Stimulated activated CD4-positive, alpha-beta T cell treated with anti-CD3 and anti-CD28 coated beads, Interleukin-1b, Interleukin-23, amount 100 ng/mL, for 48 hours (primary cell): ENCODE results near the gene AFF3.
"Not testable (repeated sequence)": the region's sequence is repeated elsewhere in the genome, so short reads cannot be mapped to it uniquely, and the experiment has no call there.

Source experiments
- DNase-seq: peaks from one replicate; pipeline ENCODE4 v3.0.0-alpha.2; 2020

The AFF3 gene

GRCh38 chr2:100104718-100105677 lies 37.4 kb downstream of the AFF3 start:
- no peak for DNase-seq

- DNase-seq = not testable (repeated sequence)
Measured at GRCh38 chr2:100104265-100104664, 38.1 kb downstream of the AFF3 start.

- DNase-seq = not testable (repeated sequence)
Measured at GRCh38 chr2:100103527-100104252, 38.7 kb downstream of the AFF3 start.

GRCh38 chr2:100102466-100103180 lies 39.8 kb downstream of the AFF3 start:
- DNase-seq = not testable (repeated sequence)

- not testable (repeated sequence) for DNase-seq
Measured at GRCh38 chr2:100098855-100099254, 43.5 kb downstream of the AFF3 start.

- not testable (repeated sequence) for DNase-seq
Measured at GRCh38 chr2:100097611-100098294, 44.6 kb downstream of the AFF3 start.

- DNase-seq = not testable (repeated sequence)
Measured at GRCh38 chr2:100095845-100096244, 46.5 kb downstream of the AFF3 start.

GRCh38 chr2:100091807-100092206 lies 50.6 kb downstream of the AFF3 start:
- not testable (repeated sequence) for DNase-seq

GRCh38 chr2:100085744-100086143 lies 56.6 kb downstream of the AFF3 start:
- DNase-seq = not testable (repeated sequence)

- DNase-seq = not testable (repeated sequence)
Measured at GRCh38 chr2:100083421-100084216, 58.8 kb downstream of the AFF3 start.

- DNase-seq = not testable (repeated sequence)
Measured at GRCh38 chr2:100082302-100082978, 60.0 kb downstream of the AFF3 start.

GRCh38 chr2:100077935-100078334 lies 64.5 kb downstream of the AFF3 start:
- no peak for DNase-seq

GRCh38 chr2:100077456-100077855 lies 64.9 kb downstream of the AFF3 start:
- DNase-seq = no peak

GRCh38 chr2:100075532-100075931 lies 66.9 kb downstream of the AFF3 start:
- no peak for DNase-seq

- no peak for DNase-seq
Measured at GRCh38 chr2:100073110-100073509, 69.3 kb downstream of the AFF3 start.

GRCh38 chr2:100072503-100072902 lies 69.9 kb downstream of the AFF3 start:
- DNase-seq = no peak

- DNase-seq = peak; percentile 19
Measured at GRCh38 chr2:100071335-100072043, 70.9 kb downstream of the AFF3 start.

- DNase-seq = no peak
Measured at GRCh38 chr2:100070078-100070477, 72.3 kb downstream of the AFF3 start.

- DNase-seq = no peak
Measured at GRCh38 chr2:100068395-100068794, 74.0 kb downstream of the AFF3 start.

- no peak for DNase-seq
Measured at GRCh38 chr2:100067784-100068183, 74.6 kb downstream of the AFF3 start.
